HCT116 (cell line): ENCODE results near the gene FGF19.

Experiments
- ATF3 ChIP-seq: IDR thresholded peaks from 2 replicates; pipeline ENCODE4 v1.6.1; 2012
- CEBPB ChIP-seq: IDR thresholded peaks from 2 replicates; pipeline ENCODE4 v1.6.1; 2012; ENCODE audit warnings: low read depth
- ELF1 ChIP-seq: IDR thresholded peaks from 2 replicates; pipeline ENCODE4 v1.6.1; 2012; ENCODE audit warnings: low read depth, borderline replicate concordance
- EZH2 ChIP-seq: fragments of 200-600 bp; sonication (generic); IDR thresholded peaks from 2 replicates; pipeline ENCODE4 v1.6.1; 2017; ENCODE audit warnings: antibody characterized with exemption, mixed run types
- EZH2phosphoT487 ChIP-seq: fragments of 200-600 bp; IDR thresholded peaks from 2 replicates; pipeline ENCODE4 v1.6.1; 2018; ENCODE audit warnings: antibody characterized with exemption, borderline replicate concordance
- MAX ChIP-seq: IDR thresholded peaks from 2 replicates; pipeline ENCODE4 v1.6.1; 2012
- POLR2A ChIP-seq: IDR thresholded peaks from 2 replicates; pipeline ENCODE4 v1.7.0; 2011; ENCODE audit warnings: borderline replicate concordance; ENCODE audit not compliant: insufficient read depth, insufficient read length; ENCODE audit errors: extremely low read depth
- POLR2AphosphoS5 ChIP-seq: IDR thresholded peaks from 2 replicates; pipeline ENCODE4 v1.6.1; 2011; ENCODE audit warnings: mild to moderate bottlenecking, low read depth, low read length, moderate library complexity
- RAD21 ChIP-seq: IDR thresholded peaks from 2 replicates; pipeline ENCODE4 v1.6.1; 2012; ENCODE audit warnings: low read depth, mild to moderate bottlenecking
- SIN3A ChIP-seq: IDR thresholded peaks from 2 replicates; pipeline ENCODE4 v1.6.1; 2012; ENCODE audit warnings: low read depth
- SP1 ChIP-seq: IDR thresholded peaks from 2 replicates; pipeline ENCODE4 v1.6.1; 2012; ENCODE audit warnings: low read depth
- ZFX ChIP-seq: fragments of 450-650 bp; IDR thresholded peaks from 2 replicates; pipeline ENCODE4 v1.6.1; 2017
- ZNF274 ChIP-seq: fragments of 200-500 bp; sonication (Bioruptor generic); IDR thresholded peaks from 2 replicates; pipeline ENCODE4 v1.6.1; 2014; ENCODE audit warnings: mild to moderate bottlenecking, low read depth, low read length, inconsistent platforms
- TF ChIP-seq, protein P1 (sequence below), 3 experiments: fragments of 200-600 bp in 1 of 3; sonication (generic) in 1 of 3; IDR thresholded peaks in 2 of 3; conservative IDR thresholded peaks in 1 of 3; 2 replicates each; pipeline ENCODE4 v1.5.1; 2012 to 2017; ENCODE audit warnings: low read depth in 2 of 3, low read length in 2 of 3, antibody characterized with exemption in 1 of 3, borderline replicate concordance in 1 of 3, control low read depth in 1 of 3, mild to moderate bottlenecking in 1 of 3, mixed read lengths in 1 of 3, mixed run types in 1 of 3, moderate library complexity in 1 of 3; ENCODE audit not compliant: insufficient read depth in 1 of 3

- TF ChIP-seq SIN3A: no peak
- TF ChIP-seq EZH2phosphoT487: no peak
- TF ChIP-seq, protein P1, sequence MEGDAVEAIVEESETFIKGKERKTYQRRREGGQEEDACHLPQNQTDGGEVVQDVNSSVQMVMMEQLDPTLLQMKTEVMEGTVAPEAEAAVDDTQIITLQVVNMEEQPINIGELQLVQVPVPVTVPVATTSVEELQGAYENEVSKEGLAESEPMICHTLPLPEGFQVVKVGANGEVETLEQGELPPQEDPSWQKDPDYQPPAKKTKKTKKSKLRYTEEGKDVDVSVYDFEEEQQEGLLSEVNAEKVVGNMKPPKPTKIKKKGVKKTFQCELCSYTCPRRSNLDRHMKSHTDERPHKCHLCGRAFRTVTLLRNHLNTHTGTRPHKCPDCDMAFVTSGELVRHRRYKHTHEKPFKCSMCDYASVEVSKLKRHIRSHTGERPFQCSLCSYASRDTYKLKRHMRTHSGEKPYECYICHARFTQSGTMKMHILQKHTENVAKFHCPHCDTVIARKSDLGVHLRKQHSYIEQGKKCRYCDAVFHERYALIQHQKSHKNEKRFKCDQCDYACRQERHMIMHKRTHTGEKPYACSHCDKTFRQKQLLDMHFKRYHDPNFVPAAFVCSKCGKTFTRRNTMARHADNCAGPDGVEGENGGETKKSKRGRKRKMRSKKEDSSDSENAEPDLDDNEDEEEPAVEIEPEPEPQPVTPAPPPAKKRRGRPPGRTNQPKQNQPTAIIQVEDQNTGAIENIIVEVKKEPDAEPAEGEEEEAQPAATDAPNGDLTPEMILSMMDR (IDR thresholded peaks at IDR 0.05 in 2 of 3, conservative IDR thresholded peaks at IDR 0.05 in 1 of 3; ENCODE audit: borderline replicate concordance in 1 of 3, insufficient read depth in 1 of 3, low read depth in 2 of 3, low read length in 2 of 3): no peak
- no peak for TF ChIP-seq POLR2AphosphoS5
- TF ChIP-seq POLR2A: no peak
- no peak for TF ChIP-seq MAX
- TF ChIP-seq CEBPB: no peak
- TF ChIP-seq ZFX: no peak
- no peak for TF ChIP-seq EZH2
- no peak for TF ChIP-seq ZNF274
- no peak for TF ChIP-seq ATF3
- no peak for TF ChIP-seq ELF1
- TF ChIP-seq RAD21: no peak
- no peak for TF ChIP-seq SP1
Observed at GRCh38 chr11:69684651-69685050, 19.2 kb downstream of the FGF19 start.
